ENCODE data around the gene VGLL2. TPM values are rescaled to one million over a fixed set of nuclear protein-coding genes. Genes with fewer than 3 reads are reported as not detected.

The VGLL2 gene
- polyA plus RNA-seq, 1 of the 3 experiments (the other 2 are of a cell fraction), result 0.02 TPM

DNA sequence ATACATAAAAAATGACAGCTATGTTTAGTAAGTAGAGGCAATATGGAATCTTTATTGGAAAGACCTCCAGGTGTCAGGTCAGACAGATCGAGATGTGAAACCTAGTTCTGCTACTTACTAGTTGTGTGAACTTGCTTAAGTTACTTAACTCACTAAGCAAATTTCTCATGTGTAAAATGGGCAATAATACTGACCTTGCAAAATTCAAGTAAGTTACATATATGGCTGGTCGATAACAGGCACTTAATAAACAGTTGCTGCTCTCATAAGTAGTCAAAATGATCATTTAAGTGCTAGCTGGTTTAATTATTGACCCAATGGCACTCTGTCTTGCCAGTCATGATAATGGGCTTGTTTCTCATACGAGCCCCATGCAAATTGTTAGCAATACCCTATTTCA is 46.0 kb downstream of the VGLL2 start:
- no peaks in the 10 kb centered on the region for H3K36me3 ChIP-seq (replicated peaks in 1 of 2; ENCODE audit: control insufficient read depth in 1 of 2, insufficient read depth in 2 of 2, low read length in 1 of 2)
- no peak overlapping the region for H2AFZ ChIP-seq (ENCODE audit: low read depth)
- TF ChIP-seq, protein P1, sequence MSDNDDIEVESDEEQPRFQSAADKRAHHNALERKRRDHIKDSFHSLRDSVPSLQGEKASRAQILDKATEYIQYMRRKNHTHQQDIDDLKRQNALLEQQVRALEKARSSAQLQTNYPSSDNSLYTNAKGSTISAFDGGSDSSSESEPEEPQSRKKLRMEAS (IDR thresholded peaks at IDR 0.05; ENCODE audit: low read depth), result no peak
- no peak for TF ChIP-seq GATA2 (CRISPR knock-in tag; IDR thresholded peaks at IDR 0.05)
- no peak for TF ChIP-seq YY1 (IDR thresholded peaks at IDR 0.05; ENCODE audit: low read depth)
- no peak for TF ChIP-seq EP300 (IDR thresholded peaks at IDR 0.05; ENCODE audit: borderline replicate concordance in 1 of 2, low read depth in 1 of 2, low read length in 1 of 2)
- no peak for TF ChIP-seq NRF1 (IDR thresholded peaks at IDR 0.05; ENCODE audit: low read depth, low read length)
- no peak for TF ChIP-seq GABPA (IDR thresholded peaks at IDR 0.05; ENCODE audit: low read depth)
- no peak for TF ChIP-seq NFIC (IDR thresholded peaks at IDR 0.05; ENCODE audit: borderline replicate concordance)
- TF ChIP-seq, protein P2, sequence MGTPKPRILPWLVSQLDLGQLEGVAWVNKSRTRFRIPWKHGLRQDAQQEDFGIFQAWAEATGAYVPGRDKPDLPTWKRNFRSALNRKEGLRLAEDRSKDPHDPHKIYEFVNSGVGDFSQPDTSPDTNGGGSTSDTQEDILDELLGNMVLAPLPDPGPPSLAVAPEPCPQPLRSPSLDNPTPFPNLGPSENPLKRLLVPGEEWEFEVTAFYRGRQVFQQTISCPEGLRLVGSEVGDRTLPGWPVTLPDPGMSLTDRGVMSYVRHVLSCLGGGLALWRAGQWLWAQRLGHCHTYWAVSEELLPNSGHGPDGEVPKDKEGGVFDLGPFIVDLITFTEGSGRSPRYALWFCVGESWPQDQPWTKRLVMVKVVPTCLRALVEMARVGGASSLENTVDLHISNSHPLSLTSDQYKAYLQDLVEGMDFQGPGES (IDR thresholded peaks at IDR 0.05; ENCODE audit: low read depth, low read length), result no peak
- no peak for TF ChIP-seq RCOR1 (IDR thresholded peaks at IDR 0.05; ENCODE audit: low read length)
- TF ChIP-seq RAD21 (IDR thresholded peaks at IDR 0.05; ENCODE audit: low read length), result no peak
- no peak for TF ChIP-seq EZH2phosphoT487 (IDR thresholded peaks at IDR 0.05; ENCODE audit: borderline replicate concordance, low read depth)
- no peak overlapping the region for H3K4me2 ChIP-seq
- no peaks in the 10 kb centered on the region for H3K9me3 ChIP-seq
- no peak for DNase-seq
- no peak overlapping the region for H3K27ac ChIP-seq (ENCODE audit: low read depth in 2 of 2, low read length in 1 of 2)
- no peaks in the 10 kb centered on the region for H3K4me1 ChIP-seq (ENCODE audit: control insufficient read depth in 1 of 2, insufficient read depth in 2 of 2, low read depth in 1 of 2, low read length in 1 of 2)
- H3K4me3 ChIP-seq (ENCODE audit: low read depth in 2 of 2, low read length in 1 of 2), result no peak overlapping the region
- H3K9ac ChIP-seq, result no peak overlapping the region
- ChIA-PET POLR2A (no interaction called here), CTCF (interaction anchor here (0.6 kb wide), 1 partner anchor 513 kb away, joined by 3 read pairs; no protein-coding TSS in a partner anchor)
- no peaks in the 10 kb centered on the region for H3F3A ChIP-seq (replicated peaks; ENCODE audit: insufficient read depth)
- no peaks in the 10 kb centered on the region for H3K27me3 ChIP-seq (ENCODE audit: insufficient read depth)
- no peaks in the 10 kb centered on the region for H3K9me2 ChIP-seq
- no peaks in the 10 kb centered on the region for H4K20me1 ChIP-seq (ENCODE audit: insufficient read depth)
- 2% methylated on average over 3 of the region's 3 CpGs for WGBS (ENCODE audit: low lambda C conversion rate)
- H3K79me2 ChIP-seq (ENCODE audit: insufficient read depth), result no peaks in the 10 kb centered on the region

DNA sequence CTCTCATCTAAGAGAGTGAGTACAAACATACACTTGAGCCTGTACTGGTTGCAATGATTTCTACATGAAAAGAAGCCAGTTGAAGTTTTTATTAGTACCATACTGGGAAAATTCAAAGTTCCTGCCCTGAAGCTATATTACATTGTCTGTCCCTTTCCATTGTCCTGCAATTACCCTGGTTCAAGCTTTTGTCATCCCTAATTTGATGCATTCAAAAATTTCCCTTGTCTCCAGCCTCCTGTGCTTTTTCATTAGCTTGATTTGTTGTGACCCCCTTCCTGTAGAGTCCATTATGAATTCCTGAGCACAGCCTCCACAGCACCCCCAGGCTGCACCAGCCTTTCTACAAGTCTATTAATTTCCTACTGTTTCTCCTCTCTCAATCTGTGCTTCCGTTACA is 46.4 kb downstream of the VGLL2 start:
- no peak overlapping the region for H3K27ac ChIP-seq (ENCODE audit: low read depth in 2 of 2, low read length in 1 of 2)
- H3K9me2 ChIP-seq, result no peaks in the 10 kb centered on the region
- no peak overlapping the region for H2AFZ ChIP-seq (ENCODE audit: low read depth)
- no peaks in the 10 kb centered on the region for H3K9me3 ChIP-seq
- TF ChIP-seq GABPA (IDR thresholded peaks at IDR 0.05; ENCODE audit: low read depth), result no peak
- no peak for TF ChIP-seq FOXM1 (IDR thresholded peaks at IDR 0.05; ENCODE audit: low read depth)
- TF ChIP-seq SMC3 (IDR thresholded peaks at IDR 0.05; ENCODE audit: low read depth, low read length), result no peak
- TF ChIP-seq TEAD4 (IDR thresholded peaks at IDR 0.05; ENCODE audit: borderline replicate concordance, insufficient read depth), result no peak
- TF ChIP-seq, protein P3, sequence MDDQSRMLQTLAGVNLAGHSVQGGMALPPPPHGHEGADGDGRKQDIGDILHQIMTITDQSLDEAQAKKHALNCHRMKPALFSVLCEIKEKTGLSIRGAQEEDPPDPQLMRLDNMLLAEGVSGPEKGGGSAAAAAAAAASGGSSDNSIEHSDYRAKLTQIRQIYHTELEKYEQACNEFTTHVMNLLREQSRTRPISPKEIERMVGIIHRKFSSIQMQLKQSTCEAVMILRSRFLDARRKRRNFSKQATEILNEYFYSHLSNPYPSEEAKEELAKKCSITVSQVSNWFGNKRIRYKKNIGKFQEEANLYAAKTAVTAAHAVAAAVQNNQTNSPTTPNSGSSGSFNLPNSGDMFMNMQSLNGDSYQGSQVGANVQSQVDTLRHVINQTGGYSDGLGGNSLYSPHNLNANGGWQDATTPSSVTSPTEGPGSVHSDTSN (IDR thresholded peaks at IDR 0.05), result no peak
- TF ChIP-seq MEF2A (IDR thresholded peaks at IDR 0.05; ENCODE audit: borderline replicate concordance, low read depth), result no peak
- no peak for TF ChIP-seq RCOR1 (IDR thresholded peaks at IDR 0.05; ENCODE audit: low read length)
- no peak for TF ChIP-seq NRF1 (IDR thresholded peaks at IDR 0.05; ENCODE audit: low read depth, low read length)
- TF ChIP-seq MXI1 (IDR thresholded peaks at IDR 0.05; ENCODE audit: low read depth, low read length), result no peak
- no peak for DNase-seq
- no peaks in the 10 kb centered on the region for H3K4me1 ChIP-seq (ENCODE audit: control insufficient read depth in 1 of 2, insufficient read depth in 2 of 2, low read depth in 1 of 2, low read length in 1 of 2)
- no peak overlapping the region for H3K4me2 ChIP-seq
- H4K20me1 ChIP-seq (ENCODE audit: insufficient read depth), result no peaks in the 10 kb centered on the region
- POLR2A ChIA-PET, result no interaction called here
- CTCF ChIA-PET, result interaction anchor here (0.6 kb wide), 1 partner anchor 513 kb away, joined by 3 read pairs; no protein-coding TSS in a partner anchor
- no peaks in the 10 kb centered on the region for H3F3A ChIP-seq (replicated peaks; ENCODE audit: insufficient read depth)
- H3K4me3 ChIP-seq (ENCODE audit: low read depth in 2 of 2, low read length in 1 of 2), result no peak overlapping the region
- no peaks in the 10 kb centered on the region for H3K27me3 ChIP-seq (ENCODE audit: insufficient read depth)
- WGBS (ENCODE audit: low lambda C conversion rate), result 20% methylated on average over 1 of the region's 1 CpG
- H3K36me3 ChIP-seq (replicated peaks in 1 of 2; ENCODE audit: control insufficient read depth in 1 of 2, insufficient read depth in 2 of 2, low read length in 1 of 2), result no peaks in the 10 kb centered on the region
- H3K79me2 ChIP-seq (ENCODE audit: insufficient read depth), result no peaks in the 10 kb centered on the region
- H3K9ac ChIP-seq, result no peak overlapping the region
